ENCODE data around the gene ACTR10.

The ACTR10 gene

DNA sequence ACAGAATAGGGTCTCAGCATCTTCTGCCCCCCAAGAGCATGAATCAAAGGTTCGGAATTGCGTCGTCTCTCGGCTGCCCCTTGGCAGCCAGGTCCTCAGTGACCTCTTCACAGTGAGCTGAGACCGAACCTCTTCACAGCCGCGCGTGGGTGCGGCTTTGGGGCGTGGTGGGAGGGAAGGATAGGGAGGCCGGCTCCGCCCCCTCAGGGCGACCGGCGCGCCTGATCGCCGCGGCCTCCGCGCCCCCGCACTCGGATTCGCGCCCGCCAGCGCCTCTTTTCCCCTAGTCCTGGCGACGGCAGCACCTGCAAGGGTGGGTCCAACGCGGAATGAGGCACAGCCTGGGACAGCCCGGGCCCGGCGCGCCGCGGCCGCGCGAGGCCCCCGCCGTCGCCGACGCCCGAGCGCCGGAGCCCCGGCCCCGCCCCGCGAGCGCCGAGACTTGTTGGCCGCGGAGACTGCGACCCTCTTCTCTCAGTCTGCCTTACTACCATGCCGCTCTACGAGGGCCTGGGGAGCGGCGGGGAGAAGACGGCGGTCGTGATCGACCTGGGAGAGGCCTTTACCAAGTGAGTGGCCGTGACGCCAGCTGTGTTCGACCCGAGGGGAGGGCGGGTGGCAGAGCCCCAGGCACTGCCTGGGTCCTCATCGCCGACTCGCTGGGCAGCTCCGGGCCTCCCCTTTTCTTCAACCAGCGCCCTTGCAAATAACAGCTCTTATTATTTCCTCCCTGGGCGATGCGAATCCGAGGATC is at the start of gene ACTR10:
TSS of gene ACTR10 (plus strand) at position 424 of the 754 bp plus-strand sequence. CDS start at position 493, 69 bp downstream.
- DNase-seq (ENCODE audit: low spot score): peak; percentile 44
- no peak for FAIRE-seq

- FAIRE-seq (no peak), DNase-seq (ENCODE audit: low spot score) (no peak)
Observed at GRCh38 chr14:58150243-58150805, 49.6 kb upstream of the ACTR10 start.

- DNase-seq (ENCODE audit: low spot score): no peak
- FAIRE-seq: no peak
Observed at GRCh38 chr14:58151133-58152013, 48.6 kb upstream of the ACTR10 start.

DNA sequence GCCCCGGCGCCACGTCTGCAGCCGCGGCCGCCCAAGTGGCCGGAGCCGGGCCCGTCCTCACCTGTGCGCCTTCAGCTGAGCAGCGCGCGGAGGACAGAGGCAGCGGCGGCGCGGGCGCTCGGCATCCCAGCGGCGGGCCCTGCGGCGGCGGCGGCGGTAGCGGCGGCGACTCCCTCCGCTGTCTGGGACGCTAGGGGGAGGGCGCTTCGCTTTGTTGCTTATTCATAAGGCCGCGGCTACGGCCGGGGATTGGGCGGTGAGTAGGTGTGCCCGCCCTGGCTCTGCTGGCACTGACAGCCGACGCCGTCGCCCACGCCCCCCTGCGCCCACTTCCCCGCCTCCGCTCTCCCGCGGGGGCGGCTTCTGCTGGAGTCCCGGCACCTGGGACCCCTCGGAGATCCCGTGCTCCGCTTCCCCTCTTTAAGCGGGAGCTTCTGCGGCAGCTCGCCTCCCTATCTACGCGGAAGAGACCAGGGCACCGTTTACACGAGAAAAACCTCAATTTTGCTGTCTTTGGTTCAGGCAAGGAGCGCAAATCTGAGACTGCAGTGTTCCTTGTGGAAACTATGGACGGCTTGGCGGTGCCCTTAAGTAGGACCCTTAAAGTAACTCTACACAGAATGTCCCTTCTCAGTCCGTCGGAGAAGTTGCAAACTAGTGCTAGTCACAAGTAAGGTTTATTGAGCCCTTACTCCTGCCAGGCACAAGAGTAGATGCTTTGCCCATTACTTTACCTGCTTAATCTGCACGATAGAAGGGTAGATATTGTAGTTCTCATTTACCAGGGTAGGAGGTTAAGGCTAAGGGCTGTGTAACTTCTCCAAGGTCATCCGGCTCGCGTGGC is 47.7 kb upstream of the ACTR10 start, which contains the start of gene ARMH4:
TSS of gene ARMH4 (minus strand) at position 200 of the 844 bp plus-strand sequence. CDS start 12,855 bp downstream, outside the sequence.
- no peak for FAIRE-seq
- DNase-seq (ENCODE audit: low spot score): peak; percentile 40

DNA sequence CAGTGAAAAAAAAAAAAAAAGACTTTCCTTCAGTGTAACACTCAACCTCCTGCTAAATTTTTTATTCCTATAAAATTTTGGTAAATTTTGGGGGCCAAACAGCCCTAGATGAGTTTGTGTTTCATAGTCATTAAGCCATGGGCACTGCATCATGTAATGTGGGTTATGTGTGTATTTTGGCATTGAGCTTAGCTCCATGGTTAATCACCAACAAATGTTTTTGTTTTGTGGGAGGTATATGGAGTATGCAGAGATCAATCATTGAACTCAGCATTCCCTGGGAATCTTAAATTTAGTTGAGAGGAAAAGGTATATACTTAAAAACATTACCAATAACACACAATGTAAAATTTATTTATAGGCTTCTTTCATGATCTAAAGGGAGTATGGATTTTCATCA is 39.4 kb upstream of the ACTR10 start:
- DNase-seq (ENCODE audit: low spot score) (no peak), FAIRE-seq (no peak)

DNA sequence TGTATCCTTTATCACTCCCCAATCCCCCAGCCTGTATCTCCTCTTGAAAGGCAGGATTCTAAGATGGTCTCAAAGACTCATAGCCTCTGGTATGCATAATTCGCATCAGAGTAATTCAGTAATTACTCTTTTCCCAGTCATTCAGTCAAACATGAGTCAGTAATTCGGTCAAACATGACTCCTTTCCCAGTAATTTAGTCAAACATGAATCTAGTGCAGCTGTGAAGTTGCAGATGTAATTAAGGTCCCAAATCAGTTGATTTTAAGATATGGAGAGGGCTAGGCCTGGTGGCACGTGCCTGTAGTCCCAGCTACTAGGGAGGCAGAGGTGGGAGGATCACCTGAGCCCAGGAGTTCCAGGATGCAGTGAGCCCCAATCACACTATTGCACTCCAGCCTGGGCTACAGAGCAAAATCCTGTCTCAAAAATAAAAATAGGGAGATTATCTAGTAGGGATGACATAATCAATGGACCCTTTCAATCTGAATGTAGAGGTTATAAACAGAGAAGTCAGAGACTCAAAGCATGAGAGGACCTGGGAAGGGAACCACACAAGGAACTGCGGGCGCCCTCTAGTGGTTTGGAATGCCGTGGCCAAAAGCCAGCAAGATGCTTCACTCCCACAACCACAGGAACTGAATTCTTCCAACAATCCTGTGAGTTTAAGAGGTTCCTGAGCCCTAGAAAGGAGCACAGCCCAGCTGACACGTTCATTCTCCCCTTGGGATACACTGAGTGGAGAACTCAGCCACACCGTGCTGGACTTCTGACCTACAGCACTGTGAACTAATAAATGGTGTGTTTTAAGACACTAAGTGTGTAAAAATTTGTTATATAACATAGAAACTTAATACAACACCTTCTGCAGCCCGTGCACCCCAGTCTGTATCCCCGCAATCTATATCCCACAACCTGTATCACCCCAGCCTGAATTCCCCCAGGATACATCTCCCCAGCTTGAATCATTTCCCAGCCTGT is 33.7 kb upstream of the ACTR10 start:
- FAIRE-seq (no peak), DNase-seq (ENCODE audit: low spot score) (peak; percentile 47)

DNA sequence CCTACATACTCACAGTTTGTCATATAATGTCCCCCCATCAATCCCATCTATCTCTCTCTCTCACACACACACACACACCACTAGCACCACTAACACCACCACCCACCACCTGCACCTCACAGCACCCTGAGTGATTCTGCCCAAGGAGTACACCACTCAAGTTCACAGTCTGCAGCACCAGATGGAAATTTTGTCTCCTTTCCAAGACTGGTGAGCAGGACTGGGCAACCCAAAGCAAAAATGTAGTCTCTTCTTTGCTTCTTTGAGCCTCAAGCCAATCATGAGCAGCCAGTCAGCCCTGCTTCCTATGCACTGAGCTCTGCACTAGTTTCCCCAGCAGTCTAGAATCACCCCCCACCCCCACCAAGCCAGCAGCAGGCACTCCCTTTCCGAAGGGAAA is 32.9 kb upstream of the ACTR10 start:
- FAIRE-seq (no peak), DNase-seq (ENCODE audit: low spot score) (no peak)

- no peak for FAIRE-seq
- no peak for DNase-seq (ENCODE audit: low spot score)
Observed at GRCh38 chr14:58167891-58168290, 32.1 kb upstream of the ACTR10 start.

DNA sequence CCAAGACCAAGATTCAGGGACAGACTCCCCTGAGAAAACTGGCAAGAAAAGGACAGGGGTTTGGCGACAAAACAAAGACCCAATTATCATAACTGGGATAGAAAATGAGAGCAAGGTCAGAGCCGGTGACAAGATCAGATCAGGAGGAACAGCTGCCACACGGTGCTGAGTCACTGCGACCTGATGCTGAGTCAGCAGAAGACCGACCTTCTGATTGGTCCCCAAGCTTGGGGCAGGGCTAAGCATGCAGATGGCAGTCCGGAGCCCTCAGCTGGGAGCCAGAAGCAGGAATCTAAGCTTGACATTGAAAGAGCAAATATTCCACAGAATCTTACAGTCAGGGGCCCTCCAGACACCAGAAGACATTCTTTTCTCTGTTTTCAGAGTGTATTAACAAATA is 28.9 kb upstream of the ACTR10 start:
- DNase-seq (ENCODE audit: low spot score) (peak; percentile 68), FAIRE-seq (no peak)

DNA sequence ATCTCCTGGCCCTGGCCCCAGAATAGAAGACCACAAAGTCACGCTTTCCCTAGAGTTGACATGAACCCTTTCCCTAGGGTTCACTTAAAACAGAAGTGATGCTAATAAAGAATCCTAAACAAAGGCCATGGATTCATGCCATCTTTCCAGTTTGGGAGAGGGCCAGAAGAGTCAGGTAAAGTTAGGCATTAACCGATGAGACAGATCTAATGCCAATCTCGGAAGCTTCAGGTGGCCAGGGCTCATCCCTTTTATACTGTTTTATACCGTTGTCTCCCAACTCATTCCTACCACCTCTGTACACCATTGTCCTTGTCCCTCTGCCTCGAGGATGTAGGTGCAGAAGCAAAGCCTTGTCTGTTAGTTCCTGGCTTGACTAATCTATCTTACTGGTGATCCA is 22.8 kb upstream of the ACTR10 start:
- DNase-seq (ENCODE audit: low spot score) (no peak), FAIRE-seq (no peak)

DNA sequence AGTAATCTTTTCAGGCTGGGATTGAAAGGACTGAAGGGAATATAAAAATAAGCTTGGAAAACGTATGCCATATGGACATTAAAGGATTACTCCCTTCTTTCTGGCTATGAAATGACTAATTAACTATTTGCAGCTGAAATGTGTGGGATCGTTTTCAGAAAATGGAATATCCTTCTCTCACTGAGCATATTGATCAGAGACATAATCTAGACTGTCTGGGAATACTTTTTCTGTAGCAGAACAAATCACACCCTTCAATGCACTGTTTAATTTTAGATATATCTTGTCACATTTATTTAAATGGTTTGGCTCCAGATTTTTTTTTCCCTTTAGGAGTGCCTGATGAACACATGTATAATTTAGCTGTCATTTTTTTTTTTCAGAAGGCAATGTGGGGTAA is 10.8 kb upstream of the ACTR10 start:
- DNase-seq (ENCODE audit: low spot score) (no peak), FAIRE-seq (no peak)

DNA sequence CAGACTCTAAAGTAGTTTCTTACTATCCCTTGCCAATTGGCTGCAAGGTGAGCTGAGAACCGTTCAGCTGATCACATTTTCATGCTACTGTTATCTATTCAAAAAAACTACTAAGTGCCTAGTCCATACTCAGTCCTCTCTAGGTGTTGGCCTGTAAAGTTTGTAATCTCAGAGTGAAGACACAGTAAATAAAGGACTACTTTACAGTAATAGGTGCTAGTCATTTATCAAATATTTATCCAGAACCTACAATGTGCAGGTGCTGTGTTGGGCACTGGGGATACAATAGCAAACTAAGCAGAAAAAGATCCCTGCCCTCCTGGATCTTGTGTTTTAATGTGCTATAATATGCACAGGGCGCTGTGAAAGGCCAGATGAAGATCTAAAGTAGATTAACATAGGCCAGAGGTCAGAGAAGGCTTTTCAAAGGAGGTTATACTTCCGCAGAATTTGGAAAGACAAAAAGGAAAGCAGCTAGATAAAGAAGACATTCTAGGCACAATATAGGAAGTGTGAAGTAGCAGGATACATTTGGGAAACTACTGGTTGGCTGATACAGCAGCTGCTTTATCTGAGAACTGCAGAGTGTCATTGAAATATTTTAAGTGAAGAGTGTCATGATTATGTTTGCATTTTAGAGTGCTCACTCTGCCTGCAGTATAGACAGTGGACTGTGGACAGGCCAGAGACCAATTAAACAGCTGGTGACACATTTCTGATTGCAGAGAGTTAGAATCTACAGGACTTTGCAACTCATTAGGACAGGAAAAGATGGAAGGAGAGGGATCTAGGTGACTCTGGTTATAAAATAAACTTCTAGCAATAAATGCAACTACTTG is 8.0 kb upstream of the ACTR10 start:
- FAIRE-seq (no peak), DNase-seq (ENCODE audit: low spot score) (no peak)

GRCh38 chr14:58193542-58193941 is 6.4 kb upstream of the ACTR10 start:
- no peak for FAIRE-seq

DNA sequence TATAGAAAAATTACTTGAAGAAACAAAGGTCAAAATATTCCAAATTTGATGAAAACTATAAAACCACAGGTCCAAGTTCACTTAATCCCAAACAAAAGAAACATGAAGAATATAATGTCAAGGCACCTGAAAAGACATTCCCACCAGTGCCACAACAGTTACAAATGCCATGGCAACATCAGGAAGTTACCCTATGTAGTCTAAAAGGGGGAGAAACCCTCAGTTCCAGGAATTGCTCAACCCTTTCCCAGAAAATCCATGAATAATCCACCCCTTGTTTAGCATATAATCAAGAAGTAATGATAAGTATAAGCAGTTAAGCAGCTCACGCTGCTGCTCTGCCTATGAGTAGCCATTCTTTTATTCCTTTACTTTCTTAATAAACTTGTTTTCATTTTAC is 3.8 kb upstream of the ACTR10 start:
- DNase-seq (ENCODE audit: low spot score): no peak
- FAIRE-seq: no peak

More at GRCh38 chr14:58193542-58193941, 6.4 kb upstream of the ACTR10 start:
- no peak for DNase-seq (ENCODE audit: low spot score)

DNA sequence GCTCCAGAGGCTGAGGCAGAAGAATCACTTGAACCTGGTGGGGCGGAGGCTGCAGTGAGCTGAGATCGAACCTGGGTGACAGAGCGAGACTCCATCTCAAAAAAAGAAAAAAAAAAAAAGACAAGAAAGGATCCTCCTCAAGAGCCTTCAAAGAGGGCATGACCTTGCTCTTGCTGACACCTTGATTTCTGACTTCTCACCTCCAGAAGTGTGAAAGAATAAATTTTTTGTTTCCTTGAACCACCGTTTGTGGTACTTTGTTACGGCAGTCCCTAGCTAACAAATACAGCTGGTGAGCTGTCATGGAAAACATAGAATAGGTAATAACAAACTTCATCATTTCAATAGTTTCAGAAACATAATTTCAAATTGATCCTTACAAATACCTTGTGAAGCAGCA is 1.9 kb upstream of the ACTR10 start:
- DNase-seq (ENCODE audit: low spot score): no peak
- no peak for FAIRE-seq

DNA sequence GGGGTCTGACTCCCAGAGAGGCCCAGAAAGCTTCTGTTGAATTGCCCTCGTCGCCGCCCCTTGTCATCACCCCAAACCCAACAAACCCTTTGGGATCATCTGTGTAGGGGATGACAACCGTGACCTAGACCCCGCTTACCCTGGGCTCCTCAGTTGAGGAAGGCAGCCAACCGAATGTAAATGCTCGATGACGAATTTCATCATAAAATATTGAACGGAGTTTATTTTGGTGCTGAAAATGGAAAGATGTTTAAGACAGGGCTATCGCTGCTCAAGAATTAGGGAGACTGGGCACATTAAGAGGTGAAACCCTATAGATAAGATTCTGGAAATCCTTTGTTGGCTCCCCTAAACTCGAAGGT is 512 bp downstream of the ACTR10 start:
- DNase-seq (ENCODE audit: low spot score) (no peak), FAIRE-seq (no peak)

DNA sequence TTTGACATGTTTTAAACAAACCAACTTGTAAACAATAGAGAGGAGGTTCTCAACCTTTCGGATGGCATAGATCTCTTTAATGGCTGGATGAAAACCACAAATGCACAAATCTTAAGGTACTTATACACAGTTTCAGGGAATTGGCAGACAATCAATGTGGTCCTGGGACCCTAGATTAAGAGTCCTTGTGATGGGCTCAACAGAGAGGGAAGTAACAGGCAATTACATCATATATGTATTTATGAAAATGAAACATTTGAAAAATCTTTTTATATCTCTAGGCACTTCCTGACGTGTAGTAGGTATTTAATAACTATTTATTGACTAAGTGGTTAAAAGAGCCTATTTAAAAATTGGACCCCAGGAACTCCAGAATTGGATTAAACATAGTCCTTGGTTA is 897 bp downstream of the ACTR10 start:
- FAIRE-seq: no peak
- DNase-seq (ENCODE audit: low spot score): no peak

DNA sequence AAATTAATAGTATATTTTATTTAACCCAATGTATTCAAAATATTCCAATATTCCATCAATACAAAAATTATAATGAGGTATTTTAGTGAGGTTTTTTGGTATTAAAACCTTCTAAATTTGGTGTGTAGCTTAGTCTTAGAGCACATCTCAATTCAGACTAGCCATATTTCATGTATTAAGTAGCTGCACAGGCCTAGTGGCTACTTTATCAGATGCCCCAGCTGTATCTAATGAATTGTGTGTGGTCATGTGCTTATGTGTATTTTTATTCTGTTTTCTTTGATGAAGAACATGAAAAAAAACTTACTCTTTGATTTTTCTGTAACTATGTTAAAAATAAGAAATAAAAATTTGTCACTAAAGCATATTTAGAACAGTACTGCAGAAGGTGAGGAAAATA is 13.2 kb downstream of the ACTR10 start:
- DNase-seq (ENCODE audit: low spot score) (no peak), FAIRE-seq (no peak)
